Stimulated activated CD8-positive, alpha-beta memory T cell treated with anti-CD3 and anti-CD28 coated beads, Interleukin-15, amount 100 ng/mL, for 4 hours (primary cell): ENCODE results near the gene PARVB.

Experiments used
- DNase-seq, 2 donors: peaks; one replicate each; pipeline ENCODE4 v3.0.0-alpha.2; 2020; ENCODE audit warnings: low read depth in 2 of 2

The PARVB gene

DNA sequence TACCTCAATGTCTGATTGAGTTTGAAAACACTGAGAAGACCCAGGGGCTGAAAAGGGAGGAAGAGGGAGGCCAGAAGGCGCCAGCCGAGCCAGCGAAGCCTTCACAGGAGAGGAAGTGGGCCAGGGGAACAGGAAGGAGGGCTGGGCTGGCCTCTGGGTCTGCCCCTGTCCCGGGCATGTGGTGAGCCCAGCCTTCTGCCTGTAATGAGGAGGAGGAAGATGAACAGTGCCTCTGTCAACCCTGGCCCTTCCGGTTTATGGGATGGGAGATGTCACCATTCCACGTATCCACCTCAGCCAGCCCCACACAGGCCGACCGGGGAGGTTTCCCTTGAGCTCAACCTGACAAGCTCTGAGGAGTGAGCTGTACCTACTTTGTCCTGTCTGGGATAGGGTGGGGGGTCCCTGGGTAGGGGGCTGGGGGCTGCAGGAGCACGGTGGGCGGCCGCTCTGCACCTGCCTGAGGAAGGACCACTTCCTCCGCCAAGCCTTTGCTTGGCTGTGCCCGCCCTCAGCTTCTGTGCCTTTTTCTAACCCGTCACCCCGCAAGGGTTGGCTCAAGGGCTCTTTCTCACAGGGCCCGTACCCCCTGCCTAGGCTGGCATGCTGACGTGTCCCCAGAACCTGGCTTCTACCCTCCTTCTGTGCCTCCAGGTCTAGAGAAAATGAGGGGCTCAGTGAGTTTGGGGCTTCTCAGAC, 158.6 kb downstream of the PARVB start:
- no peak for DNase-seq

DNA sequence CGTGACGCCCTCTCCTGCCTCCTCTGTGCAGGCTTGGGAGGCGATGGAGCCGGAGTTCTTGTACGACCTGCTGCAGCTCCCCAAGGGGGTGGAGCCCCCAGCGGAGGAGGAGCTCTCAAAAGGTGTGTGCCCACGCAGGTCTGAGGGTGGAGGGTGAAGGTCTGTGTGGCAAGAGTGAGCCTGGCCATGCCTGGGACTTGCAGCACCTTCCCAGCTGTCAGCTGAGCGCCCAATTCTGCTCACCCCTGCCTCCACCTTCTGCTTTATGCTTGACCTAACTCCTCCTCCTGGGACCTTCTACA, 159.1 kb downstream of the PARVB start:
- DNase-seq, result no peak

DNA sequence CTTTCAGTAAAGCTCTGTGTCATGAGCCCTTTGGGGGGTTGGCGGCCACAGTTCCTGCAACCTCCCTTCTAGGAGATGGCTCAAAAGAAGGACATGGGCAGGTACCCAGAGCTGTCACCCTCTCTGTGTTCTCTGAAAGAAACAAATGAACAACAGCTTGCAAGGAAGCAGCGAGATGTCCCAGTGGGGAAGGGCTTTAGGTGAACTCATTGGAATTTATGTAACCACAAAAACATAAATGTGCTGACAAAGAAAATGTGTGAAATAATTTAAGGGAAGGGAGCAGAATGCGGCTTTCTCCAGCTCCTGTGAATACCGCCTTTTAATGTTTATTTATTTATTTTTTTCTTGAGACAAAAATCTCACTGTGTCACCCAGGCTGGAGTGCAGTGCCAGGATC, 159.9 kb downstream of the PARVB start:
- no peak for DNase-seq

DNA sequence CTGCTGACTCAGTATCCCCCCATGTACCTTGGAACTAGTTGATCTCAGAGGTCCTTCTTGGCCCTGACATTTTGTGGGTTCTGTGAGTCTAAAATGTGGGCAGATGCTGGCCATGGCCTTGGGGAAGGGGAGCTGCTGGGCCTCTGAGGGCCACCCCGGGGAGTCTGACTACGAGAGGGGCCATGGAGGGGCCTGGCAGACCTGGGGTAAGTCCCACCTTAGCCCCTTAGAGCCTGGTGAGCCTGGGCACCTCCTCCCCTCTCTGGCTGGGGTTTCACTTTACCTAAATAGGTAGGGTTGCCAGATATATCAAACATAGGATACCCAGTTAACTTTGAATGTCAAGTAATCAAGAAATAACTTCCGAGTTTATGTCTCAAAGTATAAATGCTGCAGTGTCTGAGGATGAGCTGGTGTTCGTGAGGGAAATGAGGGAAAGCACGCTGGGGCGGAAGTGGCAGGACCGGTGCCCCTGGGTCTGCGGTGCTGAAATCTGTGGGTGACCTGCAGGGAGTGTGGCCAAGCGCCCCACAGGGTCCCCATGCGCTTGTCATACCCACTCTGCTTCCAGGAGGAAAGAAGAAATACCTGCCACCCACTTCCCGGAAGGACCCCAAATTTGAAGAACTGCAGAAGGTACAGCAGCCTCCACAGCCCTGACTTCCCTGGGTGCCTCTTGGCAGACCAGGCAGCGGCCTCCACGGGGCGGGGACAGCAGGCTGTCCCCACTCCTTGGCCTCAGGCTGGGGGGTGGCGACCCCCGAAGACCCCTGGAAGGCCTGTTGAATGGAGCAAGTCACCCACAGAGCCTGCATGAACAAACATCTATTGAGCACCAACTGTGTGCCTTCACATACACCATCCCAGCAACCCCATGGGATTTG, 161.4 kb downstream of the PARVB start:
- no peak for DNase-seq

DNA sequence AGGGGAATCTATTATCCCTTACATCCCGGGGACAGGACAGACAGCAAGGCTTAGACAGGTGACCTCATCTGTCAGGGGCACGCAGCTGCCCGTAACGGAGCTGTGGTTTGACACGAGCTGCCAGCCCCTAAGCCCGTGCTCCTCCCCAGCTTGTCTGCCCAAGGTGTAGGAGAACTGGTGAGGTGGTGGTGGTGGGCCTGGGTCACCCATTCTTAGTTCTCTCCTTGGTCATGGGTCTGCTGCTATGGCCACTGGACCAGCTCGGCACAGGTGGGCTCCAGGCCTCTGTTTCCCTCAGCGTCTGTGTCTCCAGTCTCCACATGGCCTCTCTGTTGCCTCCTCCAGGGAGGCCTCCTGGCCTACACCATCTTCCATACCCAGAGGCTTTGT, 162.0 kb downstream of the PARVB start:
- DNase-seq, result no peak

DNA sequence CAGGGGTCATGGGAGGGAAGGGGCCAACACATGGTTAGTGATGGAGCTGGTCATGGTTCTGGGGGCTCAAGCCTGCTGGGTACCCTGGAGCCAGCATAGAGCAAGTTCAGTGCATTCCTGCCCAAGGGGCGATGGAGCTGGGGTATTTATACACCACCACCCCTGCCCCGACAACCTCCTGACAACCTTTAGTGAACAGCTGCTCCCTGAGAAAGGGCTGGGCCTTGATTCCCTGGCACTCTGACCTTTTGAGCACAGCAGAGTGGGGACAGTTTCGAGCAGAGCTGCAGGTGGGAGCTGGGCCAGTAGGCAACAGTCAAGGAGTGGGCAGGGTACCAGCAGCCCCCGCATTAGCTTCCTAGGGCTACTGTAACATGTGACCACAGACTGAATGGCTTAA, 162.6 kb downstream of the PARVB start:
- no peak for DNase-seq

DNA sequence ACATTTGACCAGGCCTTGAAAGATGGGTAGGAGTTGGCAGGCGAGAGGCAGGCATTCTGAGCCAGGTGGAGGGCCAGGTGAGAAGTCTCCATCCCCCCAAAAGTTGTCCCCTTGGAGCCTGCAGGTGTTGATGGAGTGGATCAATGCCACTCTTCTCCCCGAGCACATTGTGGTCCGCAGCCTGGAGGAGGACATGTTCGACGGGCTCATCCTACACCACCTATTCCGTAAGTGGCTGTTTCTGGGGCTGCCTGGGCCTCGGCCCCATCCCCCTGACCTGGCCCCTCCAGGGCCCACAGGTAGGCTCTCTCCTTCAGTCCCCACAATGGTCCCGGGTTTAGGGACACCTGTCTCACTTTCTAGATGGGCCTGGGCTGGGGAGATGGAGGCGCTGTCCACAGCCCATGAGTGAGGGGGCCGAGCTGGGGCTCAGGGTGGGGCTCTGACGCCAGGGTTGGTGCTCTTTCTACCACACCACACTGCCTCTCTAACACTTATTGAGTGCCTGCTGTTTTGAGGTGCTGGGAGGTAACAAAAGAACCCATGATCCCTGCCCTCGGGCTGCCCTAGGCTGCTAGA, 163.6 kb downstream of the PARVB start:
- no peak for DNase-seq

DNA sequence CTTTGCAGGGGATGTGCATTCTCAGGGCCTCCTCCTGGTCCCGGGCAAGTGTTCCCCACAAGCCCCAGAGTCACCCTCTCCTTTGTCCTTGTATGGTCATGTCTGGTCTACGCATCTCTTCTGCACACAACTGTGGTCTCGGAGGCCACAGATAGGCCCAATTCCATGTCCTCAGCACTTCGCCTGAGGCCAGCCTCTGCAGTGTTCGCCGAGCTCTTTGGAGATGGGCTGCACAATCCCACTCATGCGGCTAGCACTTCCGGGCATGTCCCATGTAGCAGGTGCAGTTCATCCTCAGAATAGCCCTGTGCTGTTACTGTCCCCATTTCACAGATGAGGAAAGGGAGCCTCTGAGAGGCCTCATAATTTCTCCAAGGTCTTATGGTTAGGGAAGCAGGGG, 164.2 kb downstream of the PARVB start:
- DNase-seq, result no peak

DNA sequence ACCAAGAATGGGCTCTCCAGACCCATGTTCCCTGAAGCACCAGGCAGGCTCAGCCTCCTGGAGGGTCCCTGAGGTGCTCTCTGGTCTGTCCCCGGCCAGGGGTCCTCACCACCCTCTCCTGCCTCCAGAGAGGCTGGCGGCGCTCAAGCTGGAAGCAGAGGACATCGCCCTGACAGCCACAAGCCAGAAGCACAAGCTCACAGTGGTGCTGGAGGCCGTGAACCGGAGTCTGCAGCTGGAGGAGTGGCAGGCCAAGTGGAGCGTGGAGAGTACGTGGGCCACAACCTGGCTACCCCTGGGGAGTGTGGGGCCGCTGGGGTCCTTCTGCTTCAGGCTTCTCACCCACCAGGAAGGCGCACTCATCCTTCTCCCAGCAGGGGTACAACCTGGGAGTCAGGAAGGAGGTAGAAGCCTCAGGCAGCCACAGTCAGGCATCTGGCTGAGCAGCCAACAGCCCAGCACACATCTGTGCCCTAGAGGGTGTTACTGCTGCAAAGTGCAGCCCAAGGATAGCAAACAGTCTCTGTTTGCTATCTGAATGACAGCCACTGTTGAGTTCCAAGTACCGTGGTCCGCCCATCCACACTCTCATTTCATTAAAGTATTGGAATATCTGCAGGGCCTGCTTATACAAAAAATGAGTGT, 165.0 kb downstream of the PARVB start:
- DNase-seq, result no peak

DNA sequence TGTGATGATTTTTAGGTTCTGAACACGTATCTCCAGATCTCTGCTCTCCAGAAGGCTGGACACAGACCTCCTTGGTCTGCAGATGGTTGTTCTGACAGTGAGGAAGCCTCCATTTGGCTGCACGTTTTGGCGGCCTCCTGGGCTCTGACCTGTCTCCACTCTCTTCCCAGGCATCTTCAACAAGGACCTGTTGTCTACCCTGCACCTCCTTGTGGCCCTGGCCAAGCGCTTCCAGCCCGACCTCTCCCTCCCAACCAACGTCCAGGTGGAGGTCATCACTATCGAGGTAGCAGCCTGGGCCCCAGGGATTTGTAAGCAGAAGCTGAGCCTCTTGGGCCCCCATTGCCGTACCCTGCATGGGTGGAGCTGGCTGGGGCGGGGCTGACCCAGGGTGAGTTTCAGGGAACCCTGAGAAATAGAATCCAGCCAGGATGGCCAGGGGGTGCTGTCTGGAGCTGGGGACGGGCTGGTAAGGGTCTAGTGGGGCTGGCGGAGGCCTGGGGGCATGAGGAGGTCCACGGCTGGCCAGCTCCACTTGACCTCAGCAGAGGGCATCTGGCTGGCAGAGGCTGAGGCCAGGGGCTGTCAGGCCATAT, 166.4 kb downstream of the PARVB start:
- no peak for DNase-seq

DNA sequence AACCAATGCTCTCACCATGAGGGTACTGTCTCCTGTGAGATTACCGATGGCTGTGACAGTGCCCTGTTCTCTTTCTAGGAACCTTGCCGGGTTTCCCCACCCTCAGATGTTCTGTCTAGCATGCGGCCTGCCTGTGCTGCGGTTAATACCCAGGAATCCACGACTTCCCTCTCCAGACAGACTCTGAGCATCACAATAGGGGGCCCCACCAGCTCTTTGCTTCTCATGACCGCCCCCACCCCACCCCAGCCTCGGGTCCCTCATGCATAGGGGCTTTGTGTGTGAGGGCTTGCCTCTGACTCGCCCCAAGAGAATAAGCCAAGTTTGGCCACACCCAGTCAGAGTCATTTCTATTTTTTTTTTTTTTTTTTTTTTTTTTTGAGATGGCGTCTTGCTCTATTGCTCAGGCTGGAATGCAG, 166.9 kb downstream of the PARVB start:
- no peak for DNase-seq

DNA sequence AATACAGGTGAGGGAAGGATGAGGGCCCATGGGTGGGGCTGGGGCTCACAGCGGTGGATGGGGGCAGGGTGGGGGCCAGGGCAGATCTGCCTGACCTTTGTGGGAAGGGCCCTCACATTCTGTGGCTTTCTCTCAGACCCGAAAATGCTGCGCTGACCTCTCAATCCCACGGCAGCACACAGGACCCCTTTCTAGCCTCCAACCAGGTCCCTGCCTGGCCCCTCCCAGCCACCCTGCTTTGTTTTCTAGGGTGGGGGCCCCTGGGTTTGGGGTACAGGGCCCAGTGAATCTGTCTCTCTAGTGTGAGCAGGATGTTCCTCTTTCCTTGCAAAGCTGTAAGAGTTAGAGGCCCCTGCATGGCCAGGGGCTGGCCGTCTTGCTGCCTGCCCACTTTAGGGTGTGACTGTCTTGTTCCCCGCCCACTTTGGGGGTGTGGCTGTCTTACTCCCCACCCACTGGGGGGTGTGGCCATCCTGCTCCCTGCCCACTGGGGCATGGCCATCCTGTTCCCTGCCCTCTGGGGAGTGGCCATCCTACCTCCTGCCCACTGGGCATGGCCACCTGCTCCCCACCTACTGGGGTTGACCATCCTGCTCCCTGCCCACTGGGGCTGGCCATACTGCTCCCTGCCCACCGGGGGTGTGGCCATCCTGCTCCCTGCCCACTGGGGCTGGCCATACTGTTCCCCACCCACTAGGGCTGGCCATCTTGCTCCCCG, 168.2 kb downstream of the PARVB start:
- no peak for DNase-seq

DNA sequence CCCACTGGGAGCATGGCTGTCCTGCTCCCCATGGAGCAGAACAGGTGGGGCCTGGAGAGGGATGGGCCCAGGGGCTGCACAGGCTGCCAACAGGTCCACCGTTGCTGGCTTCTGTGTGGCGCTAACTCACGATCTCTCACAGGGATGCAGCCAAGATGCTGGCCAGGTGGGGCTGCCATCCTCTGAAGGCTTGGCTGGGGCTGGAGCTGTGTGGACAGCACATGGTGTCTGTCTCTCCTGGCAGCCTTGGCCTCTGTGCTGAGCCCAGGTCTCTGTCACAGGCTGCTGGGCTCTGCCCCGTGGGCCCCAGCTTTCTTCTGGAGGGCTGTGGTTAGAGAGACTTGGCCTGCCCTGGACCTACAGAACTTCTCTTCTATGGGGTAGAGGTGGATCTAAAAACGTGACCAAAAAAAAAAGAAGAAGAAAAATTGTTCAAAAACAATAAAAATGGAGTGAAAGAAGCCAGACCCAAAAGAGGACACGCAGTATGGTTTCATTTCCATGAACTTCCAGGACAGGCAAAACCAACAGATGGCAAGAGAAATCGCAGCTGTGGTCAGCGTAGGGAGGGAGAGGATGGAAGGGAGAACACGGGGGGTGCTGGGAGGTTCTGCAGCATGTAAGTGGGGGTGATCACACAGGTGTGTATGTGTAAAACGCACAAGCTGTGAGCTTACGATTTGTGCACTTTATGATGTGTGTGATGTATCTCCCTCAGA, 168.9 kb downstream of the PARVB start:
- DNase-seq, result no peak

DNA sequence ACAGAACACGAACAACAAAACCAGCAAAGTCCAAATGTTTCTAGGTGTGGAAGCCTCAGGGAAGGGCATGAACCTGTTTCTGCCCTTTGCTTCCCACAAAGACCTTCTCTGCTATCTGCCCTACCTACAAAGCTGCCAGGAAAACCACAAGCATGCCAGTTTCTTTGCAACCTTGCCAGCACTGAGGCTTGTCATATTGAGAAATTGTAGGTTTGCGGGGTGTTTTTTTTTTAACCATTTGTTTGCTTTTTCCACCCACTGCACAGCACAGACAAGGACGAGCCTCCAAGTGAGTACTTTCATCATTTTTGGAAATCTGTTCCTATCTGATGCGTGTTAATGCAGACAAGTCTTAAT, 169.4 kb downstream of the PARVB start:
- DNase-seq, result no peak

DNA sequence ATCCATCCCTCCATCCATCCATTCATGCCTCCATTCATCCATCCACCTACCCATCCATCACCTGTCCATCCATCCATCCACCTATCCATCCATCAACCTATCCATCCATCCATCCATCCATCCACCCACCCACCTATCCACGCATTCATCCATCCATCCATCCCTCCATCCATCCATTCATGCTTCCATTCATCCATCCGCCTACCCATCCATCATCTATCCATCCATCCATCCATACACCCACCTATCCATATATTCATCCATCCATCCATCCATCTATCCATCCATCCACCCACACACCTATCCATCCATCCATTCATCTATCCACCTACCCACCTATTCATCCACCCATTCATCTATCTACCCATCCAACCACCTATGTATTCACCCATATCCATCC, 170.5 kb downstream of the PARVB start:
- no peak for DNase-seq

DNA sequence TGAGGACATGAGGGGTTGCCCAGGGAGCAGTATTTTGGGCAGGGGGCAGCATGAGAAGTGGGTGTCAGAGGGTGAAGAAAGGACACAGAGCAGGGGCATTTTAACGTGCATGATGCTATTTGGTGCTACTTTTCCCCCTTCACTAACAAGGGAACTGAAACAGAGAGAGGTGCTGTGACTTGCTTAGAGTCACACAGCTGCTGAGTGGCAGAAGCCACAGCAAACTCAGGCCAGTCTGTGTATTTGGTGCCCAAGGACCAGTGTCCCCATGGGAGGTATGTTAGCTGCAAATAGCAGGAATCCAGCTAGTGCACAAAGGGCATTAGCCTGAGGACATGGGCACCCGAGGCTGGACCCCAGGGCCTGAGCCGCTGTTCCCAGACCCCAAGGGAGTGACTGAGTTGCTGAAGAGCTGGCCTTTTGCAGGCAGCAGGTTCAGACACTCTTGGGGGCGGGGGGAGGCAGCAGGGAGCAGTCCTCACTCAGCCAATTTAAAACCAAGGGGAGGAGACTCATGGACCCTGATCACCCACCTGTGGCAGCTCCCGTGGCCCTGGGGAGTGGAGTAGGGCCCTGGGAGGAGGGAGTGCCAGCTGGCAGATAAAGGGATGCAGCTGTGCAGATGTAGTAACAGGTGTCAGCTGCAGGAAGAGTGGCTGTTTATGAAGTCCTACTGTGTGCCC, 171.2 kb downstream of the PARVB start:
- no peak for DNase-seq

DNA sequence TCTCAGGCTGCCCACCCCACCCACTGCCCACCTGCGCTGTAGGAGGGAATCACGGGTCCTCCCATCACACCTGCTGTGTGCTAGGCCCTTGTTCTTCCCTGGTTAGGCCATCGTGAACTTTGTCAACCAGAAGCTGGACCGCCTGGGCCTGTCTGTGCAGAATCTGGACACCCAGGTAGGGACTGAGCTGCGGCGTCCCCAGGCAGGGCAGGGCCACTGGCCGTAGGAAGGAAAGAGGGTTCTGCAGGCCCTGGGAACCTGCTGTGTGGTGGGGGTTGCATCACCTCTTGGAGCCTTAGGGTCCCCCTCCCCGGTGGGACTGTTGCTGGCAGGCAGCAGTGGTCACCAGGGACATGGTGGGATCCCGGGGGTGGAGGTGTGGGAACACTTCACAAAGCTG, 172.1 kb downstream of the PARVB start:
- no peak for DNase-seq

DNA sequence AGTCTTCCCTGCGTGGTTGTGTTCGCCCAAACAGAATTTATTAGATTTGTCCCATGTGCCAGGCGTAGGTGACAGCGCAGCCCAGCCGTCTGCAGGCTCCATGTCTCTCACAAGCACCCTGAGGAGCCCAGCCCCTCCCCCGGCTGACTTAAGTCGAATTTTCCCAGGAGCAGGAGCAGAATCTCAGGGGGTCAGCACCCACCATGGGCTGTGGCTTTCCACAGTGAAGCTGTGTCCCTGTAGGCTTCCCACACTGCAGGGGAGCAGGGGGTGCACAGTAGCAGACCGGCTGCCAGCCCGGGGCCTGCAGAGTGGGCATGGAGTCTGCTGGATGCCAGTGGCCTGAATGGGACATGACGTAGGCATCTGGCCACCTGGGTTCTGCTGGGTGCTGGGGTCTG, 172.6 kb downstream of the PARVB start:
- no peak for DNase-seq

DNA sequence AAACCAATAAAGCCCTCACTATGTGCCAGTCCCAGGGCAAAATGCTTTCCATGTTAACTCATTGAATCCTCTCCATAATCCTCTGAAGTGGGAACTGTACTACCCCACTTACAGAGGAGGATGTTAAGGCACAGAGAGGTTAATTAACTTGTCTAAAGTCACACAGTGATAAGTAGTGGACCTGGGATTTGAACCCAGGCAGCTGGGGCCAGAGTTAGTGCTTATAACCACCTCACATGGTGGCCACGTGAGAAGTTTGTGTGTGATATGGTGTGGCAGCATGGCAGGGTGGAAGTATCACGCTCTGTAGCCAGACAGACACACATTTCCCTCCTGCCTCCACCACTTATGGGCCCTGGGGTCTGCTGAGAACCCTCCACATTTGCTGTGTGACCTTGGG, 173.2 kb downstream of the PARVB start:
- no peak for DNase-seq

DNA sequence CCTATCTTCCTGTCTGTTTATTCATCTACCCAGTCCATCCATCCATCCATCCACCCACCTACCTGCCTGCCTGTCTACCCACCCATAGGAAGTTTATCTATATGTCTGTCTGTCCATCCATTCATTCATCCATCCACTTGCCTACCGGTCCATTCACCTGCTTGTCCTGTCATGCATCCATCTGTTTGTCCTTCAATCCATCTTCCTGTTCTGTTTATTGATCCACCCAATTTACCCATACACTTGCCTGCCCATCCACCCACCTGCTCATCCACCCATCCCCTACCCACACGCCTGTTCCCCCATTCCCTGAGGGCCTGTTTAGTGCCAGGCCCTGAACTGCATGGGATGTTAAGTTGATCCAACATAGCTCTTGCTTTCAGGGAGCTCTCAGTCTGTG, 175.1 kb downstream of the PARVB start:
- DNase-seq, result no peak

DNA sequence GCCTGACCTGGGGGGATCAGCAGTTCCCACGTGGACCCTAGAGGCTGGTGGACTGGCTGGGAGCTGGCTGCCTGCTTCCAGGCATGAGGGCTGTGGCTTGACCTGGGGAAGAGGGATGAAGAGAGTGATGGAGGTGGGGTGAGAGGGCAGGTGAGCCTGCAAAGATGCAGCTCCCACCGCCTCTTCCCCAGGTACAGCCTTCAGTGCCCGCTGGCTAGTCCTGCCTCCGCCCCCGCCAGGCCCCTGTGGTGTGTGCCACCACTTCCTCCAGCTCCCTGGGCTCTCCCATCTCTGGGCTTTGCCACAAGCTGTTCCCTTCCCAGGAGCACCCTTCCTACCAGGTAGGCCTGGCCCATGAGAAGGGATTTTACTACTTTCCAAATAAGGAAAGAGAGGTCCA, 175.8 kb downstream of the PARVB start:
- DNase-seq, result no peak
